Epithelial cell of esophagus (primary cell): ENCODE measurements around the gene RNF126.
A peak's percentile ranks its signal among the peaks of the same experiment; 100 is the strongest.

Experiments
- DNase-seq: peaks from one replicate; pipeline ENCODE4 v3.0.0; 2010; ENCODE audit warnings: low read depth
- H3K4me3 ChIP-seq: 2 replicates; pipeline ENCODE4 v1.5.1; 2011; ENCODE audit warnings: mild to moderate bottlenecking, low read length, control low read depth
- TF ChIP-seq, protein P1 (sequence below): IDR thresholded peaks from 2 replicates; pipeline ENCODE4 v1.5.1; 2011; ENCODE audit warnings: low read depth, mild to moderate bottlenecking, low read length, control low read depth, inconsistent platforms; ENCODE audit not compliant: insufficient read depth; ENCODE audit errors: missing control alignments

RNF126 gene

DNA sequence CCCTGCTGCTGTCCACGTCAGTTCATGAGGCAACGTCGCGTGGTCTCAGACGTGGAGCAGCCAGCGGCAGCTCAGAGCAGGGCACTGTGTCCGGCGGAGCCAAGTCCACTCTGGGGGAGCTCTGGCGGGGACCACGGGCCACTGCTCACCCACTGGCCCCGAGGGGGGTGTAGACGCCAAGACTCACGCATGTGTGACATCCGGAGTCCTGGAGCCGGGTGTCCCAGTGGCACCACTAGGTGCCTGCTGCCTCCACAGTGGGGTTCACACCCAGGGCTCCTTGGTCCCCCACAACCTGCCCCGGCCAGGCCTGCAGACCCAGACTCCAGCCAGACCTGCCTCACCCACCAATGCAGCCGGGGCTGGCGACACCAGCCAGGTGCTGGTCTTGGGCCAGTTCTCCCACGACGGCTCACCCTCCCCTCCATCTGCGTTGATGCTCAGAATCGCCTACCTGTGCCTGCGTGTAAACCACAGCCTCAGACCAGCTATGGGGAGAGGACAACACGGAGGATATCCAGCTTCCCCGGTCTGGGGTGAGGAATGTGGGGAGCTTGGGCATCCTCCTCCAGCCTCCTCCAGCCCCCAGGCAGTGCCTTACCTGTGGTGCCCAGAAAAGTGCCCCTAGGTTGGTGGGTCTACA, 19.8 kb upstream of the RNF126 start:
- no peak for DNase-seq
- no peak overlapping the region for H3K4me3 ChIP-seq
- TF ChIP-seq, protein P1, sequence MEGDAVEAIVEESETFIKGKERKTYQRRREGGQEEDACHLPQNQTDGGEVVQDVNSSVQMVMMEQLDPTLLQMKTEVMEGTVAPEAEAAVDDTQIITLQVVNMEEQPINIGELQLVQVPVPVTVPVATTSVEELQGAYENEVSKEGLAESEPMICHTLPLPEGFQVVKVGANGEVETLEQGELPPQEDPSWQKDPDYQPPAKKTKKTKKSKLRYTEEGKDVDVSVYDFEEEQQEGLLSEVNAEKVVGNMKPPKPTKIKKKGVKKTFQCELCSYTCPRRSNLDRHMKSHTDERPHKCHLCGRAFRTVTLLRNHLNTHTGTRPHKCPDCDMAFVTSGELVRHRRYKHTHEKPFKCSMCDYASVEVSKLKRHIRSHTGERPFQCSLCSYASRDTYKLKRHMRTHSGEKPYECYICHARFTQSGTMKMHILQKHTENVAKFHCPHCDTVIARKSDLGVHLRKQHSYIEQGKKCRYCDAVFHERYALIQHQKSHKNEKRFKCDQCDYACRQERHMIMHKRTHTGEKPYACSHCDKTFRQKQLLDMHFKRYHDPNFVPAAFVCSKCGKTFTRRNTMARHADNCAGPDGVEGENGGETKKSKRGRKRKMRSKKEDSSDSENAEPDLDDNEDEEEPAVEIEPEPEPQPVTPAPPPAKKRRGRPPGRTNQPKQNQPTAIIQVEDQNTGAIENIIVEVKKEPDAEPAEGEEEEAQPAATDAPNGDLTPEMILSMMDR: no peak

GRCh38 chr19:681029-682019, 18.3 kb upstream of the RNF126 start:
- DNase-seq: peak; percentile 92
- TF ChIP-seq, protein P1: no peak
- peak overlapping the region; percentile 46 for H3K4me3 ChIP-seq

DNA sequence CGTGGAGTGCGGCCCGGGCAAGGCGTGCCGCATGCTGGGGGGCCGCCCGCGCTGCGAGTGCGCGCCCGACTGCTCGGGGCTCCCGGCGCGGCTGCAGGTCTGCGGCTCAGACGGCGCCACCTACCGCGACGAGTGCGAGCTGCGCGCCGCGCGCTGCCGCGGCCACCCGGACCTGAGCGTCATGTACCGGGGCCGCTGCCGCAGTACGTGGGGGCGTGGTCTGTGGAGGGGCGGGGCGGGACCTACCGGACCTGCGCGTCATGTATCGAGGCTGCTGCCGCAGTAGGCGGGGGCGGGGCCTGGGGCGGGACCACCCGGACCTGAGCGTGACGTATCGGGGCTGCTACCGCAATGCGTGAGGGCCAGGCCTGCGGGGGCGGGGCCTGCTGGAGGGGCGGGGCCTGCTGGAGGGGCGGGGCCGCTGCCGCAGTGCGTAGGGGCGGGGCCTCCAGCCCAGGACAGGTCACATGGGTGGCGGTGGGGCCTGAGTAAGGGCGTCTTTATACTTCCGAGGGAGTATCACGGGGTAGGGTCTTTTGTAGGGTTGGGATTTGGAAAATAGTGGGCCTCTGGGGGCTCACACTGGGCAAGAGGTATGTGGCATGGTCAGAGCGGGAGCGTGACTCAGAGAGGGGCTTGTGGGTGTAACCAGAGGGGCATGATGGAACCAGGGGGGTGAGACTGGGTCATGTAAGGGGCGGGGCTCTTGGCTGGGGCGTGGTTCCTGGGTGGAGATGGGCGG, 17.4 kb upstream of the RNF126 start:
- peak overlapping the region; percentile 46 for H3K4me3 ChIP-seq
- TF ChIP-seq, protein P1: no peak
- DNase-seq: peak; percentile 99

DNA sequence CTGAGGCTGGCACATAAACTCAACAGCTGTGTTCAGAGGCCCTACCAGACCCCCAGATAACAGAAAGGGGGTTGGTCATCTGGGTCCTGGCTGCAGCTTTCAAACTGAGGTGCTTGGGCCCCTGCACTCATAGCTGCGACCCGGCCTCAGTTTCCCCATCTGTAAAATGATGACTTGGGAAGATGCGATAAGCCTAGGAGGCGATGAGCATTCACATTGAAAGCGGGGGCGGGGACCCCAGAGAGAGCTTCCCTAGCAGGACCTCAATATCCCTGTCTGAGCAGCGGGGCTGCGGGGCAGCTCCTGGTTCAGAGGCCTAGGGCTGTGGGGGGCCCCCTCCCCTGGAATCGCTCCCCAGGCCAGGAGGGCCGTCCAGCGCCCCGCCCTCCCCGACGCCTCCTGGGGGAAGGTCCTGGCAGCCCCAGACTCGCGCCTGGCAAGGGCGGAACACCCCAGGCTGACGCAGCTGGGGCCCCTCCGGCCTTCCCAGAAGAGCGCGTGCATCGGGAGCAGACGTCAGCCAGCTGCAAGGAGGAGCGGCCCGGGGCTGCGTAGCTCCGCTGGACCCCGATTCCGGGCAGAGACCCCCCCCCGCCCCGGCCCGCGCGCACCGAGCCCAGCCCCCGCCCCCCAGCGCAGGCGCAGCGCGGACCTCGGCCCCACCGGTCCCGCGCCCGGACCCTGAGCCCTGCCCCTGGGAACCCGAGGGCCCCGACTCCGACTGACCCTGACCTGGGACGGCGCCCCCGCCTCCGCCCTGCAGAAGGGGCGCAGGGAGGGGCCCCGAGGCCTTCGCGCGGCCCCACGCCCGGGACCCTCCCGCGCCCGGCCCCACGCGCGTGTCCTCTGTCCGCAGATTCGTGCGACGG, 16.6 kb upstream of the RNF126 start:
- DNase-seq: peak; percentile 76

GRCh38 chr19:678791-679388, 15.9 kb upstream of the RNF126 start:
- H3K4me3 ChIP-seq: peak overlapping the region; percentile 44

More for the DNA sequence above, 16.6 kb upstream of the RNF126 start:
- TF ChIP-seq, protein P1: no peak
- peak overlapping the region; percentile 44 for H3K4me3 ChIP-seq

More at GRCh38 chr19:678791-679388, 15.9 kb upstream of the RNF126 start:
- TF ChIP-seq, protein P1: no peak
- DNase-seq: no peak
